ENCODE measurements around the gene MOB1A.
"Not testable (repeated sequence)": the region's sequence is repeated elsewhere in the genome, so short reads cannot be mapped to it uniquely, and the experiment has no call there.

Gene MOB1A

DNA sequence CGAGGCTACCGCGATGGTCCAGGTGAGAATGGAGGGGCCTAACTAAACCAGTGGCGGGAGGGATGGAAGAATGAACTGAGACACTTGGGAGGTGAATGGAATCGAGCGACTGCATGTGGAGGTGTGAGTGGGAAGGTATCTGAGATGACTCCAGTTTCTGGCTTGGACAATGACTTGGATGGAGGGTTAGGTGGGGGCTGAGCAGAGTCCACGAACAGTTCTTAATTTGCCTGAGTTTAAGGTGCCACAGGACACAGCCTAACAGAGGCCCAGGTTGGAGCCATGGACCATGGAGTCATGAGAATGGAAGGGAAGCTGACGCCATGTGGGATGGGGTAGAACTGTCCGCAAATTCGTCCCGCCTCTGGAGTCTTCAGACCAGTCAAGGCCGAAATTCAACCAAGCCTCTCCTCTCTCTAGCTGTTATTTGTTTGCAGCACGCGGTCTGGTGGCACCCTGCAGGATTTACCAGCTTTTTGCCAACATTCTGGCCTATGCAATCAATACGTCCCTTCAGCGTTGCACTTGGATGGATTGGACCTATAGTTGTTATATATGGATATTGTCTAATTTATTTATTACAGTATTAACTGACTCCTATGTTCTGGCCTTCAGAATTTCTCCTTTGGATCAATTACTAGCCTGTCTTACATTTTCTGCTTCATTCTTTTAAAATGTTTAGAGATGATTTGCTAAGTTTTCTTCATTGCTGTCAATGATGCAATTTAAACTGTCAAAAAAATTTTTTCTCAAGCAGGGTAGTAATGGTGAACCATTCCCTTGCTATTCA, 30.0 kb downstream of the MOB1A start:
- DNase-seq, result no peak

DNA sequence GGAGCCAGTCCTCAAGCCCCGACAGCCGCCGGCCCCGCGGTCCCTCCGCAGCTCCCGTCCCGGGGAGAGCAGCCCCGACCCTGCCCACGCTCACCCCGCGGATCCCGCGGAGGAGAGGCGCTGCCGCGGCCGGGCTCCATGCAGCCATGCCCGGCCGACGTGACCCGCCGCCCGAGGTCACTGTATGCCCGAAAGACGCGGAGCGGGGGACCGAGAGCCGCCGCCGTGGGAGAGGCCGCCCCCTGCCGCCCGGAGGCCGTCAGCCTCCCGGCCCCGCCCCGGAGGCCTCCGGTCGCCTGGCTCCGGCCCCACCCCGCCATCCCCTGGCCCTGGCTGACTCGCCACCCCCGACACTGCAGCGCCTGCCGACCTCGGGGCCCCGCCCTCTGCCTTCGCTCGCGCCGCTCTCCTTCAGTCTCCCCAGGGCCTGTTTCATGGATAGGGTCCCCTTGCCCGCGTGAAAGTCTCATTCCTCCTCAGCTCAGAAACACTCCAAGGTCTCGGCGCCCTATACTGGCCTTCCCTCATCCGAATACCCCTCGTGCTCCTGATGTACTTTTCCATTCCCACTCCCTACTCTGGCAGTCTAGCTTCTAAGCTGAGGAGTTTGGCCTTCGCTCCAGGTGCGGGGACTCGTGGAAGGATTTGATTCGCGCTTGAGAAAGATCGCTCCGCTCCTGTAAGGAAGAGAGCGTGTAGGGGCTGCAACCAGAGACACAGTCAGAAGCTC, 30.8 kb downstream of the MOB1A start, which contains the start of gene BOLA3:
BOLA3 (minus strand) TSS at position 186 of the 730 bp plus-strand sequence; CDS start at position 148, 38 bp downstream.
- DNase-seq, result peak; percentile 74 to 85

DNA sequence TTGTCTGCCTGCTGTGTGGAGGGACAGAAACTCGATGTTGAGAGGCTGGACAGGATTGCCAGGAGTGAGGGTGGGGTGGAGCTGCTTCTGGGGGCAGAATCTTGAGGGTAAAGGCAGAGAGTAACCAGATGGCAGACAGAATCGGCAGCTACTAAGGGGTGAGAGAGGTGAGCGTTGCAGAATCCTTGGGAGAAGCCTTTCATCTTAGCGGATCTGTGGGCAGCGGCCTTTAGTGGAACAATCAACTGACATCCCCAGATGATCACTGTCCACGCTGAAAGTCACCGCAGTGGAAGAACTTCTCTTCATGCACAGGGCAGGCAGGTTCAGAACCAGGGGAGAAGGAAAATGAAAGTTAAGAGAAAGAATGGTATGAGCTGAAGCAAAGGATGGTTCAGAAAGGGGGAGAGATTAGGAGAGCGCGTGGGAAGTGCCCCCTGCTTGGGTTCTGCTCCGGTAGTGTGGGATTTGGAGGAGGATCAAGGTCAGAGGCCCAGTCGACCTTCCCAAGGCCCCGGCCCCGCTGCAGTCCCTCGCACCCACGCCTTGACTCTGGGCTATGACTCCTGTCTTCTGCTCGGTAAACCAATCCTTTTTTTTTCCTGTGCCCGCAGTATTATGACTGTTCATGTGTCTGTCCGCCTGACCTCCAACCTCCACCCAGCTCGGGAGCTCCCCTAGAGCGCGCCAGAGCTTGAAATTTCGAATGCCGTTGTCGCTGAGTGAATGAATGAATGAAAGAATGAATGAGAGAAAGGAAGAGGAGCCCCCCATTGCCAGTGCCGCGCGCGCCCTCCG, 31.6 kb downstream of the MOB1A start:
- DNase-seq, result no peak

- no peak for DNase-seq
These were observed 36.3 kb downstream of the MOB1A start for GRCh38 chr2:74142340-74142739.

DNA sequence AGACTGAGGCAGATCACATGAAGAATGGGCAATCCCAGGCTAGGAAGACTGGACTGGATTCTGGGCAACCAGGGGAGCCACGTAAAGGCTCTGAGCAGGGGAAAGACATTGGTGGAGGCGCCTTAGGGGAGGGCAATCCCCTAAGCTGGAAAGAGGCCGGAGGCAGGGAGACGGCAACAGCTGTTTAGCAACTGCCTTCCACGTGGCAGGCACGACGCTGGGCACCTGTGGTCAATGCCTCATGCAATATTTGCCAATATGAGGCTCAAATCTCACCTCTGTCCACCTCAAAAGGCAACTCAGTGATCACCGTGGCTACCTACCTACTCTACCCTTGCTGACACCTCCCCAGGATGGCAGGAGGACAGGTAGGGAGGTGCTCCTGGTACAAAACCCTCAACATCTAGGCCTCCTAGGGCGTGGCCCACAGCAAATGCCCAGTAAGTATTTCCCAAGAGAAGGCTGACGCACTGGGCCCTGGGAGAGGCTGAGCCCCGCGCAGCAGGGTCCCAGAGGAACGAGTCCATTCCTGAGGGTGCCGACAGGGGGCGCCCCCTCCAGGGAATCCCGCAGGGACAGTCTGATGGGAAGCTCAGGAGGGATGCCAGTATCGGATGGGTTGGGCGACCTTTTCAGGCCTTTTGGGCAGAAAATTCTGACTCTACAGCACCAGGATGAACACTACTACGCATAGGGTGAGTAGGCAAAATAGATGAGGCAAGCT, 39.9 kb downstream of the MOB1A start:
- no peak for DNase-seq

DNA sequence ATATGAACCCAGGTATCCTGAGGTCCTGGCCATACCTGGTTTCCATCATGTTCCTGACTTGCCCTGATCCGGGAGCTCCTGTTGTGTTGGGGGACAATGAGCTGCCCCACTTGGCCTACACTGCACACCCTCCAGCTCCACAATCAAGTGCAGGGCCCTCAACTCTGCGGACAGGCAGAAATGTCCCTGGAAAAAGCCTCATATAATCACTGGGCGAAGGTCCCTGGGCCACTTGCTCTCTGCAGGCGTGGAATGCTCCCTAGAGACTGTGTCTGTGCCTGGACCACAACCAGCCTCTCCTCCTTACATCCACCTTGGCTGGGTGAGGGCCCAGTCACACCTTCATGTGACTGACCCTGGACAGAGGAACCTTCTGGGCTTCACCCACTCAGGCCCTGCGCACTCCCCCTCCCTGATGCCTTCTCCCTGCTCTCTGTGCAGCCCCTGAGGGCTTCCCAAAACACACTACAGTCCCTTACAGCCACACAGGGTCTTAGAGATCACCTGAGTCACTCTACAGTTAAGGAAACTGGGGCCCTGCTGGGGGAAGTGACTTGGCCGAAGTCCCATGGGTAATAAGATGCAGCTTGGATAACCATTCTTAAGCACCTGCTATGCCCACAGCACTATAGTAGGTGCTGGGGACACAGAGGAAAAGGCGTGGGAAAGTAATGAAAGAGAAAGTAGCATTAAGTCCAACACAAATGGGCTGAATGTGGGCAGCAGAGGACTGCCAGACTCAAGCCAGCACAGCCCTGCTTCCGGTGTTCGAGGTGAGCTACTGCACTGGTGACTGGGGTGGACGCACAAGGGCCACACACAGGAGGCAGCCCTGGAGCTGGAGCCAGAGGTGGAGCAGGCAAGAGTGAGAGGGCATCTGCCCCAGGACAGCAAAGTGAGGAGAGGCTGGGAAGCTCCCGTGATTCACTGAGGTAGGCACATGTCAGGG, 40.8 kb downstream of the MOB1A start:
- DNase-seq, result no peak

GRCh38 chr2:74131901-74132300, 46.8 kb downstream of the MOB1A start:
- no peak for DNase-seq

- no peak for DNase-seq
These were observed 48.3 kb downstream of the MOB1A start for GRCh38 chr2:74130211-74130995.

DNA sequence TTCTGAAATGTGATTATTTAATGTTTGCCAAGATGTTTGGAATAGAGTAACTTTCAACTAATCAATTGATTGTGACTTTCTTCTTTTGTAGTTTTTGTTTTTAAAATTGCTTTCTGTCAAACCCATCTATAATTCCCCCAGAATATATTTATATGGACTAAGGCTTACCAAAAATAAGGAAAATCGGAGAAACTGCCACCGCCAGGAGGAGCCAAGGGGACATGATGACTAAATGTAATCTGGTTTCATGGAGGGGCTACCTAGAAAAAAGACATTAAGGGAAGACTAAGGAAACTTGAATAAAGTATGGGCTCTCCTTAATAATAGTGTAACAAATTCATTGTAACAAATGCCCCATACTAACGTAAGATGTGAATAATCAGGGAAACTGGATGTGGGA, 50.5 kb downstream of the MOB1A start:
- no peak for DNase-seq

- DNase-seq, result not testable (repeated sequence)
These were observed 54.7 kb downstream of the MOB1A start for GRCh38 chr2:74123955-74124354.

DNA sequence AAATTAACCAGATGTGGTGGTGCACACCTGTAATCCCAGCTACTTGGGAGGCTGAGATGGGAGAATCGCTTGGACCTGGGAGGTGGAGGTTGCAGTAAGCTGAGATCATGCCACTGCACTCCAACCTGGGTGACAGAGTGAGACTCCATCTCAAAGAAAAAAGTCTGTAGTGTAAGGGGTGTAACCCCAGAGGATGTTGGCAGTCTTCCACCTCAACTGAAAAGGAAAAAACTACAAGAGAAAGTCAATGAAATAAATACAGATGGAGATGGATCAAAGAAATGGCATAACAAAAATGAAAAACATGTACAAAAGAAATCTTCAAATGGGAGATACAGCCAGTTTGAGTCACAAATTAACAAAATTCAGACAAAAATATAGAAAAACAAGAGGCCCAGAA, 56.8 kb downstream of the MOB1A start:
- DNase-seq, result not testable (repeated sequence)

- DNase-seq, result peak; percentile 80 to 85
These were observed 58.5 kb downstream of the MOB1A start for GRCh38 chr2:74119912-74120825.

GRCh38 chr2:74119339-74119738, 59.3 kb downstream of the MOB1A start:
- no peak for DNase-seq

GRCh38 chr2:74111380-74111779, 67.3 kb downstream of the MOB1A start:
- no peak for DNase-seq

- no peak for DNase-seq
These were observed 68.1 kb downstream of the MOB1A start for GRCh38 chr2:74110537-74110936.

DNA sequence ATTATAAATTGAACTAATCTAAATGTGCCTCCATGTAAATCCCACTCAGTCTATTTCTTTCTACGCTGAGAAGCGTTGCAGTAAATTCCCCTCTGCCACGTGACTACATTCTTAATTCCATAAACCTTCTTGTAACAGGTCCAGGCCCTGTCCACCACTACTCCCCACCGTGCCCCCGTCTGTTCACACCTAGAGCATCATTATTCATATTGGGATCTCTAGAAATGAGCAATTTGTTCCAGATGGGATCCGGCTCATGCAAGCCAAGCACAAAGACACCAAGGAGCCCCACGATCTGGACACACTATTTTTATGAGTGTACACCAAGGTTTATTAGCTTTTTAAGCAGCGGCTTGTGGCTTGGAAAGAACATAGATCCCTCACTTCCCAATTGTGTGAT, 69.1 kb downstream of the MOB1A start:
- no peak for DNase-seq

- no peak for DNase-seq
These were observed 71.6 kb downstream of the MOB1A start for GRCh38 chr2:74107071-74107470.

- no peak for DNase-seq
These were observed 73.3 kb downstream of the MOB1A start for GRCh38 chr2:74105413-74105812.

GRCh38 chr2:74104839-74105238, 73.8 kb downstream of the MOB1A start:
- DNase-seq, result no peak

DNA sequence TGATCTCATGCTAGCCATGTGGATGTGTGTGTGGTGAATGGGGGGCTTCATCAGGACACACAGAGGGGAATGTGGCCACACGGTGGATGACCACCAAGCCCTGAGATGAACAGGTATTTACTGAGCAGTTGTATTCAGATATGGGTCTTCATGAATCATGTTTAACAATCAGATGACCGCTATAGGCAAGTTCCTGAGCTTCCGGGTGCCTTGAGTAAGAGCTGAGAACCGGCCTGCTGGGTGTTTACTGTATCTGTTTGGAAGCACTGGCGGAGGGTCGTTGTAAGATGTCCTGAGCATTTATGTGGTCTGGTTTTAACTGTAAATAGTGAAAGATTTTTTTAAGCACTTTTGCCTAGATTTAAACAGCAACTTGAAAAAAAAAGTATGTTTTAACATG, 74.9 kb downstream of the MOB1A start:
- DNase-seq, result no peak
